Measurements from ENCODE around the gene RHOBTB3. TPM values are rescaled to one million over a fixed set of nuclear protein-coding genes. Genes with fewer than 3 reads are reported as not detected.

Gene RHOBTB3
- total and polyA plus RNA-seq, 10 of the 15 experiments (the other 5 are each of a cell fraction or from before 2014, with no cell fraction given), result 3.6 to 42.8 (median 8.4) TPM

DNA sequence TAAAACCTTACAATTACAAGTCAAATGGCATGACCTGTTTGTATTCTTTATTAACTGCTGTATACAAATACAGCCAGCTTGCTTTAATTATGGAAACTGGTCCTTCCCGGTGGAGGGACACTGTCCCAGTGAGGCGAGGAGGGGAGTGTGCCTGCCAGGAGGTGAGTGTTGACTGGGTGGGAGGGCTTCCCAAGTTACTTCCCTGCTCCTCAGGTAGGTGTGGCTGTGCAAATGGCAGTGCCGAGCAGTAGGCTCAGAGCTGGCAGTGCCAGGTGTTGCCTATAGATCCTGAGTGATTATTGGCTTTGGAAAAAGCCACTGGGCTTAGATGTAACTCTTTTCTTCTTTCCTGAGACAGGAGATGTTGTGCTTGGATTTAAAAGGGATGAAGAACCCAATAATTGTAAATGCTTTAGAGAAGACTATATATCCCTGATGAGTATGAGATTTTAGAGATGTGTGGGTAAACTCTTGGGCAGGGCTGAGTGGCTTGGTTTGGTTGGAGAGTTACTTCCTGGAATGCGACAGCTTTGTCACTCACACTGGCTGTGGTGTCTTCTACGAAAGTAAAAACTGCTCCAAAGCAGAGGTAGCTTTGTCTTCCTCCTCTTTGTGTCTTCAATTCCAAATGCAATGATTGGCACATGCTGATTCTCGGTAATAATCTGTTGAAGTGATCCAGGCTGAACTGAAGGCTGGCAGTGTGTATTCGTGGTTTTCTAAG lies 47.7 kb downstream of the RHOBTB3 start (continued):
- TF ChIP-seq, protein P1, sequence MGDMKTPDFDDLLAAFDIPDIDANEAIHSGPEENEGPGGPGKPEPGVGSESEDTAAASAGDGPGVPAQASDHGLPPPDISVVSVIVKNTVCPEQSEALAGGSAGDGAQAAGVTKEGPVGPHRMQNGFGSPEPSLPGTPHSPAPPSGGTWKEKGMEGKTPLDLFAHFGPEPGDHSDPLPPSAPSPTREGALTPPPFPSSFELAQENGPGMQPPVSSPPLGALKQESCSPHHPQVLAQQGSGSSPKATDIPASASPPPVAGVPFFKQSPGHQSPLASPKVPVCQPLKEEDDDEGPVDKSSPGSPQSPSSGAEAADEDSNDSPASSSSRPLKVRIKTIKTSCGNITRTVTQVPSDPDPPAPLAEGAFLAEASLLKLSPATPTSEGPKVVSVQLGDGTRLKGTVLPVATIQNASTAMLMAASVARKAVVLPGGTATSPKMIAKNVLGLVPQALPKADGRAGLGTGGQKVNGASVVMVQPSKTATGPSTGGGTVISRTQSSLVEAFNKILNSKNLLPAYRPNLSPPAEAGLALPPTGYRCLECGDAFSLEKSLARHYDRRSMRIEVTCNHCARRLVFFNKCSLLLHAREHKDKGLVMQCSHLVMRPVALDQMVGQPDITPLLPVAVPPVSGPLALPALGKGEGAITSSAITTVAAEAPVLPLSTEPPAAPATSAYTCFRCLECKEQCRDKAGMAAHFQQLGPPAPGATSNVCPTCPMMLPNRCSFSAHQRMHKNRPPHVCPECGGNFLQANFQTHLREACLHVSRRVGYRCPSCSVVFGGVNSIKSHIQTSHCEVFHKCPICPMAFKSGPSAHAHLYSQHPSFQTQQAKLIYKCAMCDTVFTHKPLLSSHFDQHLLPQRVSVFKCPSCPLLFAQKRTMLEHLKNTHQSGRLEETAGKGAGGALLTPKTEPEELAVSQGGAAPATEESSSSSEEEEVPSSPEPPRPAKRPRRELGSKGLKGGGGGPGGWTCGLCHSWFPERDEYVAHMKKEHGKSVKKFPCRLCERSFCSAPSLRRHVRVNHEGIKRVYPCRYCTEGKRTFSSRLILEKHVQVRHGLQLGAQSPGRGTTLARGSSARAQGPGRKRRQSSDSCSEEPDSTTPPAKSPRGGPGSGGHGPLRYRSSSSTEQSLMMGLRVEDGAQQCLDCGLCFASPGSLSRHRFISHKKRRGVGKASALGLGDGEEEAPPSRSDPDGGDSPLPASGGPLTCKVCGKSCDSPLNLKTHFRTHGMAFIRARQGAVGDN (IDR thresholded peaks at IDR 0.05), result no peak
- no peak for TF ChIP-seq ZZZ3 (IDR thresholded peaks at IDR 0.05; ENCODE audit: control insufficient read depth, insufficient read length, low read depth)
- no peak for TF ChIP-seq FOXM1 (IDR thresholded peaks at IDR 0.05; ENCODE audit: low read depth, low read length)
- no peak for TF ChIP-seq CHD1 (IDR thresholded peaks at IDR 0.05; ENCODE audit: low read depth, low read length)
- TF ChIP-seq, protein P2, sequence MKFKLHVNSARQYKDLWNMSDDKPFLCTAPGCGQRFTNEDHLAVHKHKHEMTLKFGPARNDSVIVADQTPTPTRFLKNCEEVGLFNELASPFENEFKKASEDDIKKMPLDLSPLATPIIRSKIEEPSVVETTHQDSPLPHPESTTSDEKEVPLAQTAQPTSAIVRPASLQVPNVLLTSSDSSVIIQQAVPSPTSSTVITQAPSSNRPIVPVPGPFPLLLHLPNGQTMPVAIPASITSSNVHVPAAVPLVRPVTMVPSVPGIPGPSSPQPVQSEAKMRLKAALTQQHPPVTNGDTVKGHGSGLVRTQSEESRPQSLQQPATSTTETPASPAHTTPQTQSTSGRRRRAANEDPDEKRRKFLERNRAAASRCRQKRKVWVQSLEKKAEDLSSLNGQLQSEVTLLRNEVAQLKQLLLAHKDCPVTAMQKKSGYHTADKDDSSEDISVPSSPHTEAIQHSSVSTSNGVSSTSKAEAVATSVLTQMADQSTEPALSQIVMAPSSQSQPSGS (IDR thresholded peaks at IDR 0.05; ENCODE audit: low read length), result no peak
